ENCODE measurements around the gene SLC35E3.

DNA sequence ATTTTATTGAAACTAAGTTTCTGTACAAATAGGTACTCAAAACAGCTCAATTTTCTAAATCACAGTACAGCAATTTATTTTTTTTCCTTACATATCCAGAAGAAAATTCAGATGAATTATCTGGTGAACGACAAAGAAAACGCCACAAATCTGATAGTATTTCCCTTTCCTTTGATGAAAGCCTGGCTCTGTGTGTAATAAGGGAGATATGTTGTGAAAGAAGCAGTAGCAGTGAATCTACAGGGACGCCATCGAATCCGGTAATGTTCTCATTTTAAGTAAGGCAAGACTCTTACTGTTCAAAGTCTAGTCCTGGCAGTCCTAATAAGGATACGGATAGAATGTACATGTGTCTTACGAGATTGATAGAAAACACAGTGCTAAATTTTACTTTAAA is 82.7 kb downstream of the SLC35E3 start:
- no peak for TF ChIP-seq POLR2AphosphoS5 (IDR thresholded peaks at IDR 0.05)
- TF ChIP-seq, protein P1, sequence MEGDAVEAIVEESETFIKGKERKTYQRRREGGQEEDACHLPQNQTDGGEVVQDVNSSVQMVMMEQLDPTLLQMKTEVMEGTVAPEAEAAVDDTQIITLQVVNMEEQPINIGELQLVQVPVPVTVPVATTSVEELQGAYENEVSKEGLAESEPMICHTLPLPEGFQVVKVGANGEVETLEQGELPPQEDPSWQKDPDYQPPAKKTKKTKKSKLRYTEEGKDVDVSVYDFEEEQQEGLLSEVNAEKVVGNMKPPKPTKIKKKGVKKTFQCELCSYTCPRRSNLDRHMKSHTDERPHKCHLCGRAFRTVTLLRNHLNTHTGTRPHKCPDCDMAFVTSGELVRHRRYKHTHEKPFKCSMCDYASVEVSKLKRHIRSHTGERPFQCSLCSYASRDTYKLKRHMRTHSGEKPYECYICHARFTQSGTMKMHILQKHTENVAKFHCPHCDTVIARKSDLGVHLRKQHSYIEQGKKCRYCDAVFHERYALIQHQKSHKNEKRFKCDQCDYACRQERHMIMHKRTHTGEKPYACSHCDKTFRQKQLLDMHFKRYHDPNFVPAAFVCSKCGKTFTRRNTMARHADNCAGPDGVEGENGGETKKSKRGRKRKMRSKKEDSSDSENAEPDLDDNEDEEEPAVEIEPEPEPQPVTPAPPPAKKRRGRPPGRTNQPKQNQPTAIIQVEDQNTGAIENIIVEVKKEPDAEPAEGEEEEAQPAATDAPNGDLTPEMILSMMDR (IDR thresholded peaks at IDR 0.05): no peak

All from transverse colon (tissue), 4 donors.